ENCODE measurements around the gene VAMP8. TPM values are rescaled to one million over a fixed set of nuclear protein-coding genes. Genes with fewer than 3 reads are reported as not detected.

Gene VAMP8
- total RNA-seq, 1 experiment from 2014 or later, result not detected

DNA sequence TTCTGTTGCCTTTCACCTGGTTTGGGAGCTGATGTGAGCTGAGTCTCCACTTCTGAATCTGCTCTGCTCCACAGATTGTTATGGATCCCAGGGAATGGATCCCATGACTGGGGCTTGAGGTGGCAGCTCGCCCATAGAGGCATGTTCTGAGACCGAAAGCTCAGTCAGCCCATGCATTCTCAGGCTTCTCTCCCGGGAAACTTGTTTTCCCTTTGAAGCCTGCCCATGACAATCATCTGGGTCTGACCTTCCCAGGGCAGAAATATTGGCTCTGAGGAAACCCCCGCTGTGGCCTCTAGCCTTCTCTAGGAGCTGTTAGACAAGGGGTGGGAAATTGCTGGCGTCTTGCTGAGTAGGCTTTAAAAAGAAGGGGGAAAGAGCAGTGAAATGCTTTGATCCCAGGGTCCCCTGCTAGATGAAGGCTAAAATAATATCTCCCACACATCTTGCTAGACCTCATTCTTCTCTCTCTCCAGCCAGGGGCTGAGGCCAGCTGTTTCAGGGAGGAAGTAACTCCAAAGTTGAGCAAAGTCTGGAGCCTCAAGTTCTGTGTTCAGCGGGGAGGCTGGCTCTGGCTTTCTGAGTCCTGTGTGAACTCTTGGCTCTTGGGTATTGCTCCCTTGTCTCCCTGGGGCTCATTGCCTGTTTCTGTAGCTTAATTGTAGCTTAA is 2.0 kb downstream of the VAMP8 start:
- intact Hi-C loops (cut with micrococcal nuclease; ENCODE audit: unreplicated experiment), result no loop called here
- no peak for TF ChIP-seq EZH2 (IDR thresholded peaks at IDR 0.05; ENCODE audit: borderline replicate concordance, low read depth, low read length, poor library complexity, severe bottlenecking)
- H3K9me3 ChIP-seq (ENCODE audit: low read depth, low read length, poor library complexity, severe bottlenecking), result no peaks in the 10 kb centered on the region
- CTCF ChIA-PET, result no interaction called here
- H3K4me3 ChIP-seq (ENCODE audit: low read depth, low read length, poor library complexity, severe bottlenecking), result no peak overlapping the region
- POLR2A ChIA-PET (ENCODE audit: low non-redundant PET), result no interaction called here
- no peaks in the 10 kb centered on the region for H3K27me3 ChIP-seq (replicated peaks; ENCODE audit: insufficient read depth, low read depth, low read length, poor library complexity)
- H3K27ac ChIP-seq (ENCODE audit: low read depth, low read length, poor library complexity, severe bottlenecking), result no peak overlapping the region
- H3K36me3 ChIP-seq (ENCODE audit: insufficient read depth, low read length, poor library complexity, severe bottlenecking), result no peaks in the 10 kb centered on the region
- no peak for DNase-seq (ENCODE audit: low spot score)
- BruUV-seq (replicated peaks), result no TSS peak
- no peaks in the 10 kb centered on the region for H3K4me1 ChIP-seq (ENCODE audit: insufficient read depth, low read length, poor library complexity, severe bottlenecking)

- ChIA-PET CTCF (no interaction called here), POLR2A (ENCODE audit: low non-redundant PET) (interaction anchor here (0.6 kb wide), 1 partner anchor 242 kb away, joined by 14 read pairs; no protein-coding TSS in a partner anchor)
- Histone ChIP-seq H3K36me3 (ENCODE audit: insufficient read depth, low read length, poor library complexity, severe bottlenecking) (no peaks in the 10 kb centered on the region), H3K27me3 (replicated peaks; ENCODE audit: insufficient read depth, low read depth, low read length, poor library complexity) (no peaks in the 10 kb centered on the region), H3K4me3 (ENCODE audit: low read depth, low read length, poor library complexity, severe bottlenecking) (no peak overlapping the region), H3K4me1 (ENCODE audit: insufficient read depth, low read length, poor library complexity, severe bottlenecking) (peaks cover 7% of the 10 kb centered on the region), H3K27ac (ENCODE audit: low read depth, low read length, poor library complexity, severe bottlenecking) (no peak overlapping the region), H3K9me3 (ENCODE audit: low read depth, low read length, poor library complexity, severe bottlenecking) (no peaks in the 10 kb centered on the region)
- DNase-seq (ENCODE audit: low spot score), result no peak
- TF ChIP-seq, protein P1, sequence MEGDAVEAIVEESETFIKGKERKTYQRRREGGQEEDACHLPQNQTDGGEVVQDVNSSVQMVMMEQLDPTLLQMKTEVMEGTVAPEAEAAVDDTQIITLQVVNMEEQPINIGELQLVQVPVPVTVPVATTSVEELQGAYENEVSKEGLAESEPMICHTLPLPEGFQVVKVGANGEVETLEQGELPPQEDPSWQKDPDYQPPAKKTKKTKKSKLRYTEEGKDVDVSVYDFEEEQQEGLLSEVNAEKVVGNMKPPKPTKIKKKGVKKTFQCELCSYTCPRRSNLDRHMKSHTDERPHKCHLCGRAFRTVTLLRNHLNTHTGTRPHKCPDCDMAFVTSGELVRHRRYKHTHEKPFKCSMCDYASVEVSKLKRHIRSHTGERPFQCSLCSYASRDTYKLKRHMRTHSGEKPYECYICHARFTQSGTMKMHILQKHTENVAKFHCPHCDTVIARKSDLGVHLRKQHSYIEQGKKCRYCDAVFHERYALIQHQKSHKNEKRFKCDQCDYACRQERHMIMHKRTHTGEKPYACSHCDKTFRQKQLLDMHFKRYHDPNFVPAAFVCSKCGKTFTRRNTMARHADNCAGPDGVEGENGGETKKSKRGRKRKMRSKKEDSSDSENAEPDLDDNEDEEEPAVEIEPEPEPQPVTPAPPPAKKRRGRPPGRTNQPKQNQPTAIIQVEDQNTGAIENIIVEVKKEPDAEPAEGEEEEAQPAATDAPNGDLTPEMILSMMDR (conservative IDR thresholded peaks at IDR 0.05; ENCODE audit: low read depth, low read length), result no peak
- no peak for TF ChIP-seq EZH2 (IDR thresholded peaks at IDR 0.05; ENCODE audit: borderline replicate concordance, low read depth, low read length, poor library complexity, severe bottlenecking)
- intact Hi-C loops (cut with micrococcal nuclease; ENCODE audit: unreplicated experiment), result no loop called here
- BruUV-seq (replicated peaks), result no TSS peak
Observed at GRCh38 chr2:85580206-85580605, 2.8 kb downstream of the VAMP8 start.

DNA sequence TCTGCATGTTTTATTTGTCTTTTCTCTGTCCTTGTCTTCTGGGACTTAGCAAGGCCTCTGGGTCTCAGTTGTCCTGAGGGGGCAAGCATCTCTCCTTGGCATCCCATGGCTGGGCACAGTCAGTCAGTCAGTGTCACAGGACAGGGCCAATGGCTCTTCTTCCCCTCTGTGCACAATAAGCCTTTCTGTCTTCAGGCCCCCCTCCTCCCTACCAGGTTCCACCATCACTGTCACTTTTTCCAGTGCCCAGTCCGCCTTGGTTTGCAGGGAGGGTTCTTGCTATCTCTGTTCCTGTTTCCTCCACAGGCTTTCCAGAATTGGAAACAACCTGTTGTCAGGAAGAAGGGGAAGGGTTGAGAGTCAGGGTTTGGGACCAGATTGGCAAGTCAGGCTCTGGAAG is 5.1 kb downstream of the VAMP8 start:
- Histone ChIP-seq H3K4me1 (ENCODE audit: insufficient read depth, low read length, poor library complexity, severe bottlenecking) (peaks cover 11% of the 10 kb centered on the region), H3K36me3 (ENCODE audit: insufficient read depth, low read length, poor library complexity, severe bottlenecking) (no peaks in the 10 kb centered on the region), H3K27ac (ENCODE audit: low read depth, low read length, poor library complexity, severe bottlenecking) (no peak overlapping the region), H3K4me3 (ENCODE audit: low read depth, low read length, poor library complexity, severe bottlenecking) (no peak overlapping the region), H3K27me3 (replicated peaks; ENCODE audit: insufficient read depth, low read depth, low read length, poor library complexity) (no peaks in the 10 kb centered on the region), H3K9me3 (ENCODE audit: low read depth, low read length, poor library complexity, severe bottlenecking) (no peaks in the 10 kb centered on the region)
- ChIA-PET POLR2A (ENCODE audit: low non-redundant PET) (no interaction called here), CTCF (no interaction called here)
- no TSS peak for BruUV-seq (replicated peaks)
- TF ChIP-seq, protein P1 (conservative IDR thresholded peaks at IDR 0.05; ENCODE audit: low read depth, low read length), result no peak
- no peak for TF ChIP-seq EZH2 (IDR thresholded peaks at IDR 0.05; ENCODE audit: borderline replicate concordance, low read depth, low read length, poor library complexity, severe bottlenecking)
- no peak for DNase-seq (ENCODE audit: low spot score)
- intact Hi-C loops (cut with micrococcal nuclease; ENCODE audit: unreplicated experiment), result no loop called here
